SH-SY5Y (cell line): ENCODE results near the gene RASA4.
"Not testable (repeated sequence)": the region's sequence is repeated elsewhere in the genome, so short reads cannot be mapped to it uniquely, and the experiment has no call there.

Source experiments
- GATA2 ChIP-seq: IDR thresholded peaks from 2 replicates; pipeline ENCODE4 v1.6.1; 2011; ENCODE audit warnings: mild to moderate bottlenecking, low read depth, low read length
- GATA3 ChIP-seq: IDR thresholded peaks from 2 replicates; pipeline ENCODE4 v1.6.1; 2011; ENCODE audit warnings: low read depth, mild to moderate bottlenecking, low read length, moderate library complexity

DNA sequence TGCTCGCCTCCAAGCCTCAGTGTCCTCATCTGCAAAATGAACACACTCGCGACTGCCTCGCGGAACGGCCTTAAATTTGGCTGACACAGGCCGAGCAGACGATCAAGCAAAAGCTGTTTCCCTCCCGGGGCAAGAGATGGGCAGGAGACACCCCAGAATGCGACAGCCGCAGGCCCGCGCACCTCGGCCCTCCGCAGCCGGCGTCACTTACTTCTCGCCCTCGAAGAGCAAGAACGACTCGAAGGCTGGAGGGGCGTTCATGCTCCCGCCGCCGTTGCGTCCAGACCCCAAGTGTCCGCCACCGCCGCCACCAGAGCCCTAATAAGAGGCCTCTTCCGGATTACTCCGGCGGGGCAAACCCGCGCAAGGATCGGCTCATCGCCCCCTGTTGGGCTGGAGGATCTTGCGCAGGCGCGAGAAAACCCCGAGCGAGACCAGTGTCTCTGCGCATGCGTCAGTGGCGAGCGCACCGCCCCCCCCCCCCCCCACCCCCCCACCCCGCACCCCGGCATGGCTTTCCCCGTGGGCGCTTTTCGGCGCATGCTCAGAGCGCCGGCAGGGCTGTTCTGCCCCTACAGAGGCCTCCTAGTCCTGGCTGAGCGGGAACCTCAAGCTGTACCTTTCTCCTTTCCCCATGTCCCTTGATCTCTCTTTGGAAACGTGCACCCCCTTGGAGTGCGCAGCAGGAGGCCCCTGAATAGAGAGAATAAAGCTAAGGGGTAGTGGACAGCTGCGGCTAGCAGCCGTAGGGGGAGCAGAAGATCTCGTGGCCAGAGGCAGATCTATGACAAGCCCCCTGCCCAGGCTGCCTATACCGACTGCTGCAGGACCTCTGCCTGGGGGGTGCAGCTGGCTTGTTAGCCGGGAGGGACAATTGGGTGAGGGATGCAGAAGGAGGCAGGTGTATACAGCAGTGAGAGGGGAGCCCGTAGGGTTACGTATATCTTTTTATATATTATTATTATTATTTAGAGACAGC, 44.0 kb downstream of the RASA4 start, which contains the start of gene POLR2J3:
- TF ChIP-seq GATA2, GATA3: not testable (repeated sequence)
